ENCODE data around the gene GRIN2A. TPM values are rescaled to one million over a fixed set of nuclear protein-coding genes. Genes with fewer than 3 reads are reported as not detected.

Gene GRIN2A
- total and polyA plus RNA-seq, 5 experiments from 2014 or later, result not detected

- Mint-ChIP-seq H3K4me1 (peaks cover 5 to 19% (median 15%) of the 10 kb centered on the region in 4 donors), H3K9me3 (peaks cover 0 to 5% (median 0%) of the 10 kb centered on the region in 9 donors), H3K36me3 (peaks cover 0 to 2% (median 0%) of the 10 kb centered on the region in 3 donors), H3K27ac (no peak overlapping the region), H3K4me3 (peak overlapping the region in 3 of 10 donors; percentile 10 to 65 (median 38)), H3K27me3 (peaks cover 26 to 63% (median 40%) of the 10 kb centered on the region in 5 donors)
- ATAC-seq (no peak), DNase-seq (no peak)
- POLR2A ChIA-PET, result no interaction called here
Measured at GRCh38 chr16:10180042-10180770, 2.0 kb downstream of the GRIN2A start.

GRCh38 chr16:10178526-10178925 lies 3.7 kb downstream of the GRIN2A start:
- ATAC-seq (no peak), DNase-seq (no peak)
- Mint-ChIP-seq H3K36me3 (peaks cover 0 to 2% (median 0%) of the 10 kb centered on the region in 3 donors), H3K4me3 (no peak overlapping the region), H3K27me3 (peaks cover 19 to 54% (median 32%) of the 10 kb centered on the region in 5 donors), H3K9me3 (peaks cover 0 to 5% (median 0%) of the 10 kb centered on the region in 9 donors), H3K27ac (no peak overlapping the region), H3K4me1 (peaks cover 5 to 17% (median 13%) of the 10 kb centered on the region in 4 donors)
- POLR2A ChIA-PET, result no interaction called here

GRCh38 chr16:10178080-10178479 lies 4.1 kb downstream of the GRIN2A start:
- peaks cover 3 to 16% (median 9%) of the 10 kb centered on the region in 4 donors for H3K4me1 Mint-ChIP-seq
- peaks cover 0 to 8% (median 0%) of the 10 kb centered on the region in 9 donors for H3K9me3 Mint-ChIP-seq
- DNase-seq (no peak), ATAC-seq (no peak)
- no peak overlapping the region for H3K4me3 Mint-ChIP-seq
- H3K27me3 Mint-ChIP-seq, result peaks cover 17 to 51% (median 29%) of the 10 kb centered on the region in 5 donors
- POLR2A ChIA-PET, result no interaction called here
- H3K27ac Mint-ChIP-seq, result no peak overlapping the region
- H3K36me3 Mint-ChIP-seq, result peaks cover 0 to 2% (median 0%) of the 10 kb centered on the region in 3 donors

GRCh38 chr16:10172848-10173655 lies 9.2 kb downstream of the GRIN2A start:
- ATAC-seq (no peak), DNase-seq (no peak)
- H3K4me1 Mint-ChIP-seq, result no peaks in the 10 kb centered on the region
- H3K36me3 Mint-ChIP-seq, result no peaks in the 10 kb centered on the region
- H3K9me3 Mint-ChIP-seq, result peaks cover 0 to 14% (median 2%) of the 10 kb centered on the region in 9 donors
- no peak overlapping the region for H3K27ac Mint-ChIP-seq
- POLR2A ChIA-PET, result no interaction called here
- H3K27me3 Mint-ChIP-seq, result peaks cover 10 to 32% (median 17%) of the 10 kb centered on the region in 5 donors
- no peak overlapping the region for H3K4me3 Mint-ChIP-seq

- peaks cover 1 to 22% (median 9%) of the 10 kb centered on the region in 5 donors for H3K27me3 Mint-ChIP-seq
- DNase-seq, result no peak
- POLR2A ChIA-PET, result no interaction called here
- H3K36me3 Mint-ChIP-seq, result no peaks in the 10 kb centered on the region
- no peak for ATAC-seq
- H3K4me1 Mint-ChIP-seq, result no peaks in the 10 kb centered on the region
- H3K27ac Mint-ChIP-seq, result no peak overlapping the region
- no peak overlapping the region for H3K4me3 Mint-ChIP-seq
- peaks cover 0 to 14% (median 2%) of the 10 kb centered on the region in 9 donors for H3K9me3 Mint-ChIP-seq
Measured at GRCh38 chr16:10171221-10171620, 11.0 kb downstream of the GRIN2A start.

- POLR2A ChIA-PET, result no interaction called here
- Mint-ChIP-seq H3K9me3 (peaks cover 0 to 9% (median 0%) of the 10 kb centered on the region in 9 donors), H3K4me1 (no peaks in the 10 kb centered on the region), H3K27ac (no peak overlapping the region), H3K4me3 (no peak overlapping the region), H3K36me3 (no peaks in the 10 kb centered on the region), H3K27me3 (peaks cover 1 to 22% (median 10%) of the 10 kb centered on the region in 5 donors)
- ATAC-seq (no peak), DNase-seq (no peak)
Measured at GRCh38 chr16:10169904-10170410, 12.3 kb downstream of the GRIN2A start.

GRCh38 chr16:10169031-10169430 lies 13.2 kb downstream of the GRIN2A start:
- Mint-ChIP-seq H3K27ac (no peak overlapping the region), H3K36me3 (no peaks in the 10 kb centered on the region), H3K4me1 (no peaks in the 10 kb centered on the region), H3K27me3 (peaks cover 3 to 25% (median 11%) of the 10 kb centered on the region in 5 donors), H3K4me3 (no peak overlapping the region), H3K9me3 (peaks cover 0 to 9% (median 0%) of the 10 kb centered on the region in 9 donors)
- DNase-seq (no peak), ATAC-seq (no peak)
- POLR2A ChIA-PET, result no interaction called here

- Mint-ChIP-seq H3K9me3 (peaks cover 0 to 7% (median 0%) of the 10 kb centered on the region in 9 donors), H3K36me3 (no peaks in the 10 kb centered on the region), H3K4me3 (no peak overlapping the region), H3K27ac (no peak overlapping the region), H3K27me3 (peaks cover 3 to 33% (median 12%) of the 10 kb centered on the region in 5 donors), H3K4me1 (no peaks in the 10 kb centered on the region)
- no peak for DNase-seq
- ATAC-seq, result no peak
- POLR2A ChIA-PET, result no interaction called here
Measured at GRCh38 chr16:10168258-10168657, 14.0 kb downstream of the GRIN2A start.

GRCh38 chr16:10165643-10166042 lies 16.6 kb downstream of the GRIN2A start:
- Mint-ChIP-seq H3K4me3 (no peak overlapping the region), H3K9me3 (peaks cover 0 to 5% (median 2%) of the 10 kb centered on the region in 9 donors), H3K36me3 (no peaks in the 10 kb centered on the region), H3K4me1 (no peaks in the 10 kb centered on the region), H3K27me3 (peaks cover 6 to 47% (median 22%) of the 10 kb centered on the region in 5 donors), H3K27ac (no peak overlapping the region)
- DNase-seq (no peak), ATAC-seq (no peak)
- POLR2A ChIA-PET, result no interaction called here

- Mint-ChIP-seq H3K36me3 (no peaks in the 10 kb centered on the region), H3K27me3 (peaks cover 6 to 40% (median 24%) of the 10 kb centered on the region in 5 donors), H3K9me3 (peaks cover 0 to 9% (median 2%) of the 10 kb centered on the region in 9 donors), H3K4me3 (no peak overlapping the region), H3K4me1 (no peaks in the 10 kb centered on the region), H3K27ac (no peak overlapping the region)
- POLR2A ChIA-PET, result no interaction called here
- ATAC-seq (no peak), DNase-seq (no peak)
Measured at GRCh38 chr16:10162981-10163380, 19.2 kb downstream of the GRIN2A start.

GRCh38 chr16:10156099-10156498 lies 26.1 kb downstream of the GRIN2A start:
- Mint-ChIP-seq H3K36me3 (no peaks in the 10 kb centered on the region), H3K4me3 (no peak overlapping the region), H3K27ac (no peak overlapping the region), H3K4me1 (no peaks in the 10 kb centered on the region), H3K9me3 (peaks cover 0 to 21% (median 4%) of the 10 kb centered on the region in 9 donors), H3K27me3 (peaks cover 10 to 66% (median 24%) of the 10 kb centered on the region in 5 donors)
- POLR2A ChIA-PET, result no interaction called here
- DNase-seq (no peak), ATAC-seq (no peak)

GRCh38 chr16:10154389-10154788 lies 27.8 kb downstream of the GRIN2A start:
- H3K27me3 Mint-ChIP-seq, result peaks cover 10 to 67% (median 21%) of the 10 kb centered on the region in 5 donors
- no peaks in the 10 kb centered on the region for H3K36me3 Mint-ChIP-seq
- no peak overlapping the region for H3K27ac Mint-ChIP-seq
- H3K4me1 Mint-ChIP-seq, result no peaks in the 10 kb centered on the region
- POLR2A ChIA-PET, result no interaction called here
- H3K4me3 Mint-ChIP-seq, result no peak overlapping the region
- H3K9me3 Mint-ChIP-seq, result peaks cover 0 to 13% (median 4%) of the 10 kb centered on the region in 9 donors
- ATAC-seq (no peak), DNase-seq (no peak)

GRCh38 chr16:10153985-10154384 lies 28.2 kb downstream of the GRIN2A start:
- Mint-ChIP-seq H3K9me3 (peaks cover 0 to 13% (median 4%) of the 10 kb centered on the region in 9 donors), H3K4me1 (no peaks in the 10 kb centered on the region), H3K27me3 (peaks cover 10 to 67% (median 20%) of the 10 kb centered on the region in 5 donors), H3K36me3 (no peaks in the 10 kb centered on the region), H3K27ac (no peak overlapping the region), H3K4me3 (no peak overlapping the region)
- ATAC-seq (no peak), DNase-seq (no peak)
- POLR2A ChIA-PET, result no interaction called here

Data from naive thymus-derived CD8-positive, alpha-beta T cell (primary cell).